ENCODE measurements around the gene SCART1. TPM values are rescaled to one million over a fixed set of nuclear protein-coding genes. Genes with fewer than 3 reads are reported as not detected.

Gene SCART1
- total RNA-seq, 1 donor from 2014 or later, result 1.4 TPM

DNA sequence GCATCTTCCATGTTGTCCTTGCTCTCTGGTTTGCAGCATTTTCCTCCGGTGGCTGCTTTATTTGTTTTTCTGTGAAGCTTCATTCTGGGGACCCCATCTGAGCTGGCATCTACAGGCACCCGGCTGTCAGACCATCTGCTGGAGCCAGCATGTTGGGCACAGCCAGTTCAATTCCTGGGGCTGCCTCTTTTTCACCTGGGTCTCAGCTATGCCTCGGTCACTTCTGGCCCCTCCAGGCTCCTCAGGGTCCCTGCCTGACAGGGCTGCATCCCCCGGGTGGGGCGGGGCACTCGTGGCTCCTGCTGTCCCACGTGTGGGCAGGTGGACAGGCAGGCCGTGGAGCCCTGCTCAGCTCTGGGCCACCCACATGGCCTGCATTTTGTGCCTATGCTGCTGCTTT, 8.1 kb downstream of the SCART1 start:
- H3K4me3 Mint-ChIP-seq, result no peak overlapping the region
- DNase-seq (ENCODE audit: low read depth, low spot score), result no peak
- TF ChIP-seq, protein P1, sequence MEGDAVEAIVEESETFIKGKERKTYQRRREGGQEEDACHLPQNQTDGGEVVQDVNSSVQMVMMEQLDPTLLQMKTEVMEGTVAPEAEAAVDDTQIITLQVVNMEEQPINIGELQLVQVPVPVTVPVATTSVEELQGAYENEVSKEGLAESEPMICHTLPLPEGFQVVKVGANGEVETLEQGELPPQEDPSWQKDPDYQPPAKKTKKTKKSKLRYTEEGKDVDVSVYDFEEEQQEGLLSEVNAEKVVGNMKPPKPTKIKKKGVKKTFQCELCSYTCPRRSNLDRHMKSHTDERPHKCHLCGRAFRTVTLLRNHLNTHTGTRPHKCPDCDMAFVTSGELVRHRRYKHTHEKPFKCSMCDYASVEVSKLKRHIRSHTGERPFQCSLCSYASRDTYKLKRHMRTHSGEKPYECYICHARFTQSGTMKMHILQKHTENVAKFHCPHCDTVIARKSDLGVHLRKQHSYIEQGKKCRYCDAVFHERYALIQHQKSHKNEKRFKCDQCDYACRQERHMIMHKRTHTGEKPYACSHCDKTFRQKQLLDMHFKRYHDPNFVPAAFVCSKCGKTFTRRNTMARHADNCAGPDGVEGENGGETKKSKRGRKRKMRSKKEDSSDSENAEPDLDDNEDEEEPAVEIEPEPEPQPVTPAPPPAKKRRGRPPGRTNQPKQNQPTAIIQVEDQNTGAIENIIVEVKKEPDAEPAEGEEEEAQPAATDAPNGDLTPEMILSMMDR (conservative IDR thresholded peaks at IDR 0.05), result no peak
- H3K4me1 Mint-ChIP-seq, result no peaks in the 10 kb centered on the region
- H3K36me3 Mint-ChIP-seq (ENCODE audit: low read depth), result peaks cover 10% of the 10 kb centered on the region
- no peaks in the 10 kb centered on the region for H3K27me3 Mint-ChIP-seq (ENCODE audit: low read depth)
- peaks cover 17% of the 10 kb centered on the region for H3K9me3 Mint-ChIP-seq
- H3K27ac Mint-ChIP-seq (ENCODE audit: unreplicated experiment), result no peak overlapping the region

GRCh38 chr10:133462512-133463305, 9.0 kb downstream of the SCART1 start:
- DNase-seq (ENCODE audit: low read depth, low spot score), result no peak
- no peaks in the 10 kb centered on the region for H3K4me1 Mint-ChIP-seq
- TF ChIP-seq, protein P1 (conservative IDR thresholded peaks at IDR 0.05), result no peak
- no peak overlapping the region for H3K4me3 Mint-ChIP-seq
- peaks cover 19% of the 10 kb centered on the region for H3K9me3 Mint-ChIP-seq
- no peak overlapping the region for H3K27ac Mint-ChIP-seq (ENCODE audit: unreplicated experiment)
- peaks cover 10% of the 10 kb centered on the region for H3K36me3 Mint-ChIP-seq (ENCODE audit: low read depth)
- H3K27me3 Mint-ChIP-seq (ENCODE audit: low read depth), result no peaks in the 10 kb centered on the region

DNA sequence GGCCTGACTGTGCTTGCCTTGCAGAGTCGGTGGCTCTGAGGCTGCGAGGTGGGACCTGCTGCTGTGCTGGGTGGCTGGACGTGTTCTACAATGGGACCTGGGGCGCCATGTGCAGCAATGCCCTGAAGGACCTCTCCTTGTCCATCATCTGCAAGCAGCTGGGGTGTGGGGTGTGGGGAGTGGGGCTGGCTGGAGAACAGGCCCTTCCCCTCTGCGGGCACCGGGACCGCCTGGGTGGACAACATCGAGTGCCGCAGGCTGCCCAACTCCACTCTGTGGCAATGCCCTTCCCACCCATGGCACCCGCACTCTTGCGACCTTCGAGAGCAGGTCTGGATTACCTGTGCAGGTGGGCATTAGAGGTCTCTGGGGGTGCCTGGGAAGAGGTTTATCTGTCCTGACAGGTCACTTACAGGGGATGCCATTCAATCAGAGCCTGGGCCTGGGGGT, 10.9 kb downstream of the SCART1 start:
- H3K4me1 Mint-ChIP-seq, result no peaks in the 10 kb centered on the region
- DNase-seq (ENCODE audit: low read depth, low spot score), result no peak
- H3K9me3 Mint-ChIP-seq, result peaks cover 19% of the 10 kb centered on the region
- H3K27me3 Mint-ChIP-seq (ENCODE audit: low read depth), result no peaks in the 10 kb centered on the region
- TF ChIP-seq, protein P1 (conservative IDR thresholded peaks at IDR 0.05), result no peak
- no peak overlapping the region for H3K4me3 Mint-ChIP-seq
- no peak overlapping the region for H3K27ac Mint-ChIP-seq (ENCODE audit: unreplicated experiment)
- peaks cover 16% of the 10 kb centered on the region for H3K36me3 Mint-ChIP-seq (ENCODE audit: low read depth)

GRCh38 chr10:133465191-133465949, 11.6 kb downstream of the SCART1 start:
- TF ChIP-seq, protein P1 (conservative IDR thresholded peaks at IDR 0.05), result no peak
- no peak for DNase-seq (ENCODE audit: low read depth, low spot score)
- Mint-ChIP-seq H3K27me3 (ENCODE audit: low read depth) (no peaks in the 10 kb centered on the region), H3K27ac (ENCODE audit: unreplicated experiment) (no peak overlapping the region), H3K9me3 (peaks cover 22% of the 10 kb centered on the region), H3K36me3 (ENCODE audit: low read depth) (peaks cover 16% of the 10 kb centered on the region), H3K4me3 (no peak overlapping the region), H3K4me1 (no peaks in the 10 kb centered on the region)

GRCh38 chr10:133465950-133466474, 12.3 kb downstream of the SCART1 start:
- Mint-ChIP-seq H3K4me1 (no peaks in the 10 kb centered on the region), H3K9me3 (peaks cover 22% of the 10 kb centered on the region), H3K27me3 (ENCODE audit: low read depth) (no peaks in the 10 kb centered on the region), H3K27ac (ENCODE audit: unreplicated experiment) (no peak overlapping the region), H3K36me3 (ENCODE audit: low read depth) (peaks cover 18% of the 10 kb centered on the region), H3K4me3 (no peak overlapping the region)
- TF ChIP-seq, protein P1 (conservative IDR thresholded peaks at IDR 0.05), result no peak
- DNase-seq (ENCODE audit: low read depth, low spot score), result no peak

All from neural crest cell (in vitro differentiated cells).